ENCODE data around the gene KRTAP10-2.
A peak's percentile ranks its signal among the peaks of the same experiment; 100 is the strongest.

KRTAP10-2 gene

DNA sequence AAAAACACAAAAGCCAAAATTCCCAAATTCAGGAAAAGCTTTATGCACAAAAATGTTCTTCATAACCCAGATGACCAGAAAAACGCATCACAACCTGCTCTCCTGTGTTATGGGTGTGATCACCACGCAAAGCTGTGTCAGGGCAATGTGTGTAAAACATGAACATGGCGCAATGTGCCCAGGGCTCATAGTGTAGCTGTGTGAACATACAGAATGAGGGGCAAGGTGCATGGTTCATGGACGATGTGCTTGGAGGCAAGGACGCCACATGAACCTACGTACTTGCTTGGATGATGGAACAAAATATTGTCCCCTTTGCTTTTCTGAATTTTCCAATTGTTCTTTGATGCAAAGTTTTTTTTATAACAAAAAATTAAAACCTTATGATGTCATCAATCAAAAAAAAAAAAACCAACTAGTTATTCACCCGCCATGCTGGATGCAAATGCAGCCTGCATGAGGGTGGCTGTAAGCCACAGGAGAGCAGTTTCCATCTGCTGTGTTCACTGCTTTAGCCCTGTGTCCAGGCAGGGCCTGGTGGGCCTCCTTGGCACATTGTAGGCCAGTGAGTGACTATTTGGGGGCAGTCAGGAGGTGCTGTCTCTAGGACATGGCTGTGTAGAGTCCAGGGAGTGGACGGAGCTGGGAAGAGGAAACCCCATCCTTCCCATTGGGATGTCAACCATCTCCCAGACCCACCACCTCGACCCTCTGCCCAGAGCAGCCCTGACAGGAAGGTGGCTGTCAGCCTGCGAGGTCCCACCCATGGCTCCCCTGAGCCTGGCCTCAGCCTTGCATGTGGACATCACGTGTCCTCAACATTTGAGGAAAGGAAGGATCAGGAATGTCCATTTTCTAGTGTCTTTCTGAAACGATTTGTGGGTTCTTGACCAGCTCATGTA is 25.0 kb downstream of the KRTAP10-2 start:
- DNase-seq (ENCODE audit: low spot score): no peak

DNA sequence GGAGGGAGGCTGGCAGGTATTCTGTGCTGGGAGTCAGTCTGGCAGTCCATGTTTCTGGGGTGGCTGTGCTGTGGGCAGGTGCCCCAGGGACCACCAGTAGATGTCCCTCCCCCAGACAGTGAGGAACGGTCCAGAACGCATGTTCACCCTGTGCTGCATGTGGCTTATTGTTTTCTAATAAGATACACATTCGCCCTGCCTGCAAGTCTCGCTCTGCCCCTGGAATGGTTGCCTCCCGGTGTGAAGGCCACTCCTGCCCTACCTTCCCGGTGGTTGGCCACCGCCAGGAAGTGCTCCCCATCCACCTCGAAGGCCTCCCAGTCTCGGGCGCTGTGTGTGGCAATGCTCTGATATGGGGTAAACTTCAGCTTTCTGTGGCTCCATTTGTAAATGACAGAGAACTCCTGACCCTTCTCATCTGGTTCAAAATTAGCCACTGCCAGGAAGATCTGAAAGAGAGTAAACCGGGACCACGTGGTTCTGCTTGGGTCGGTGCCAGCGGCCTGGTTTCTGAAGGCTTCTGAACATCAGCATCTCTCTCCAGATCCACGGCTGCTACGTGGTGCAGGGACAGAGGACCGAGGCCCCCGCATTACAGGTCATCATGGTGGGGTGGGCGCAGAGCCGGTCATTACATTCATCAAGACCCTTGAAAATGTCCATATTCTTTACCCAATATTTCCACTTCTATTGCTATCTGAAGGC is 25.8 kb downstream of the KRTAP10-2 start:
- no peak for DNase-seq (ENCODE audit: low spot score)

DNA sequence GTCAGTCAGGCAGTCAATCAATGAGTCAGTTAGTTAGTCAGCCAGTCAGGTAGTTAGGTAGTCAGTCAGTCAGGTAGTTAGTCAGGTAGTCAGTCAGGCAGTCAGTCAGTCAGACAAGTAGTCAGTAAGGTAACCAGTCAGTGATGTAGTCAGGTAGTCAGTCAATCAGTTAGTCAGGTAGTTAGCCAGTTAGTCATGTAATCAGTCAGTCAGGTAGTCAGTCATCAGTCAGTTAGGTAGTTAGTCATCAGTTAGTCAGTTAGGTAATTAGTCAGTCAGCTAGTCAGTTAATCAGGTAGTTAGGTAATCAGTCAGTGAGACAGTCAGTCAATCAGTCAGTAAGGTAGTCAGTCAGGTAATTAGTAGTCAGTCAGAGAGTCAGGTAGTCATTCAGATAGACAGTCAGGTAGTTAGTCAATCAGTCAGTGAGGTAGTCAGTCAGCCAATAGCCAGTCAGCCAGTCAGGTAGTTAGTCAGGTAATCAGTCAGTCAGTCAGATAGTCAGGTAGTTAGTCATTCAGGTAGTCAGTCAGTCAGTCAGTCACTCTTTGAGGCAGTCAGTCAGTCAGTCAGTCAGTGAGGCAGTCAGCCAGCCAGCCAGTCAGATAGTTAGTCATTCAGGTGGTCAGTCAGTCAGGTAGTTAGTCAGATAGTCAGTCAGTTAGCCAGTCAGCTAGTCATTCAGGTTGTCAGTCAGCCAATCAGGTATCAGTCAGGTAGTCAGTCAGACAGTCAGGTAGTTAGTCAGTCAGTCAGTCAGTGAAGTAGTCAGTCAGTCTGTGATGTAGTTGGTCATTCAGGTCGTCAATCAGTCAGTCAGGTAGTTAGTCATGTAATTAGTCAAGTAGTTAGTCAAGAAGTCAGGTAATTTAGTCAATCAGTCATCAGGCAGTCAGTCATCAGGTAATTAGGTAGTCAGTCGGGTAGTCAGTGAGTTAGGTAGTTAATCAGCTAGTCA is 26.6 kb downstream of the KRTAP10-2 start:
- DNase-seq (ENCODE audit: low spot score): no peak

- no peak for DNase-seq (ENCODE audit: low spot score)
Measured at GRCh38 chr21:44523567-44524413, 27.5 kb downstream of the KRTAP10-2 start.

DNA sequence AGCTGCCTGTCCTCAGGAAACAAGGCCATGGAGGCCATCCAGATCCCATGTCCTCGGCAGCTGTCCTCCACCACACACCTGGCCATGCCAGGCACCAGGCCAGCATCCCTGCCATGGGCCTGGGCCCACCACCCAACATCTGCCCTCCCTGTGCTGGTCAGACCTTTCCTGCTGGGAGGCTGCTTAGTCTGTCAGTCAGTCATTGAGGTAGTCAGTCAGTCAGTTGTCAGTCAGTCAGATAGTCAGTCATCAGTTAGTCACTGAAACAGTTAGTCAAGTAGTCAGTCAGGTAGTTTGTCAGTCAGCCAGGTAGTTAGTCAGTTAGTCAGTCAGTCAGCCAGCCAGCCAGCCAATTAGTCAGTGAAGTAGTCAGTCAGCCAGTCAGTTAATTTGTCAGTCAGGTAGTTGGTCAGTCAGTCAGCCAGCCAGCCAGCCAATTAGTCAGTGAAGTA is 28.5 kb downstream of the KRTAP10-2 start:
- no peak for DNase-seq (ENCODE audit: low spot score)

DNA sequence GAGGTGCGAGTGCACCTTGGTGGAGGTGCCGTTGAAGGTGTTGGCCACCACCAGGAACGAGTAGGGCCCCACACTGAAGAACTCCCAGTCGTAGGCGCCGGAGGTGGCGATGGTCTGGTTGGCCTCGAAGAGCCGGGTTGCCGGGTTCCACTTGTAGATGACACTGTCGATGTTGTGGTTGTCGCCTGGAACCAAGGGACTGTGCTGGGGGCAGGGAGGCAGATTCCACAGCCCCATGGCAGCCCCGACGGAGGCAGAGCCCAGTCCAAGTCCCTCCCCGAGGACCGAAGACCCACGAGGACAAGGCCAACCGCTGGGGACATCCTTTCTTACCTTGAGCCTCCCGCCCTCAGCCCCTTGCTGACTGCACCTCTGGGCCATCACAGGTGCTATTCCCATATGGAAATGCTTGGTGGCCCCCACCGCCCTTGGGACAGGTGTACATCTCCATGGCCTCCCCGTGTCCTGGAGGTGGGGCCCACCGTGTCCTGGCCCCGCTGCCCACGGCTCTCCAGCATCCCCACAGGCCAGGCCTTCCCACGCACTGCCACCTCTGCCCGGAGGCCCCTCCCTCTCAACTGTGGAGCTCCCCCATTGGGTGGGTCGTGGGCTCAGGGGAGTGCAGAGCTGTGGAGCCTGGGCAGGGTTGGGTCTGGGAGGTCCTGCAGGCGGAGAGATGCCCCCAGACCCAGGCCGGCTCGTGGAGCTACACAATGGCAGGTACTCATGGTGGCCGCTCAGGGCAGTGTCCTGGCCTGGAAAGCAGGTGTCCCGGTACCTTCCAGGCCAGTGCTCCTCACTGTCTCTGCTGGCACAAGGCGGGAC is 29.2 kb downstream of the KRTAP10-2 start:
- DNase-seq (ENCODE audit: low spot score): no peak

GRCh38 chr21:44521301-44521927 is 29.9 kb downstream of the KRTAP10-2 start:
- no peak for DNase-seq (ENCODE audit: low spot score)

GRCh38 chr21:44520326-44521300 is 30.7 kb downstream of the KRTAP10-2 start:
- DNase-seq (ENCODE audit: low spot score): no peak

DNA sequence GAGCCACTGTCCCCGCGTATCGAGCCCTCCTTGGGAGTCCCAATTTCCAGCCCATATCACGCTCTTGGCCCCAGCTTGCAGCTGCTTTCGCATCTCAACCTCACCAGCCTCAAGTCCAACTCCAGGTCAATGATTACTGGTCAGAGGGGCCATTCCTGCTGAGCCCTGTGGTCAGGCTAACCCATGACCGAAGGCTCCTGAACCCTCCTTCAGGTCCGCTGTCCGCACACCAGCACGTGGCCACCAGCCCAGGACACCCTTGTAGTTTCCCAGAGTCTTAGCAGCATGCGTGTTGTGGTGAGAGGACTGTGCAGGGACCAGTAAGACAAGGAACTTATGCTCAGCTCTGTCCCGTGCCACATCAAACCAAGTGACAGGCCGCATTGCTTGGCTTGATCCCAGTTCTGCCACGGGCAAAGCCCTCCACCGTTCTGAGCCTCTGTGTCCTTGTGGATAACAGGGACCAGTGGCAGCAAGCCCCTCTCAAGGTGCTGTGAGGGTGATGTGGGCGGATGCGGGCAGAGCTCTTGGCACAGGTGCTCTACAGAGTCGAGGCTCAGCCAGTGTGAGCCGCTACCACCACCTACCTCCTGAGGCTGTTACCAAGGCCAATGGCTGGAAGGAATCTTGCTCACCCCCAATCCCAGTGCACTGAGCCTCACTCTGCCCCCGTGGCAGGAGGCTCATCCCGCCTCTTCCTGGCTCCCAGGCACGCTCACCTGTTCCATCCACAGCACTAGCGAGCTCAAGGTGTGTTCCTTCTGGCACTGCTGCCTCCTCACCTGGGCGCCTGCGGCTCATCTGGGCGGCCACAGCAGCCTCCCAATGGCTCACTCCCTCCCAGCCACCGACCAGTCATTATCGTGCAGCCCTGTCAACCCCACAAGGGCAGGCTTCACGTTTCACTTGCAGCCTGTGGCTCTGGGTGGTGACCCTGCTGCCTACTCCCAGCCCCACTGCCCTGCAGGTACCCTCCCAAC is 31.7 kb downstream of the KRTAP10-2 start:
- DNase-seq (ENCODE audit: low spot score): no peak

- no peak for DNase-seq (ENCODE audit: low spot score)
Measured at GRCh38 chr21:44518686-44519085, 32.6 kb downstream of the KRTAP10-2 start.

- DNase-seq (ENCODE audit: low spot score): peak; percentile 45
Measured at GRCh38 chr21:44517175-44517899, 34.0 kb downstream of the KRTAP10-2 start.

- DNase-seq (ENCODE audit: low spot score): no peak
Measured at GRCh38 chr21:44516828-44517174, 34.5 kb downstream of the KRTAP10-2 start.

DNA sequence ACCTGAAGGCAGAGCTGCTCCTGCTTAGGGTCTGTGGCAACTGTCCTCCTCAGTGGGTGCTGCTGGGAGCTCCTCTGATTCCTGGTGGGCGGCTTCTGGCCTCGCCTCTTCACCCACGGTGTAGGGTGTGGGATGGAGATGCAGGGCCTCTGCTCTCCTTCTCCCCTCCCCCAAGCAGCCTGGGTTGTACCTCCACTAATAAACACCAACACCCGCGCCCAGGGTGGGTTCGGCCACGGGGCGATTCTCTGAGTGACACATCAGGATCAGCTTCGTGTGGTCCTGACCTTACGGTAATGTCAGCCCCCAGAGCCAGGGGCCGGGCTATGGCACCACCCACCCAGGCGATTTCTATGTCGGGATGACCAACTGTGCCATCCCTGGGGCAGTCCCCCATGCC is 35.0 kb downstream of the KRTAP10-2 start:
- no peak for DNase-seq (ENCODE audit: low spot score)

DNA sequence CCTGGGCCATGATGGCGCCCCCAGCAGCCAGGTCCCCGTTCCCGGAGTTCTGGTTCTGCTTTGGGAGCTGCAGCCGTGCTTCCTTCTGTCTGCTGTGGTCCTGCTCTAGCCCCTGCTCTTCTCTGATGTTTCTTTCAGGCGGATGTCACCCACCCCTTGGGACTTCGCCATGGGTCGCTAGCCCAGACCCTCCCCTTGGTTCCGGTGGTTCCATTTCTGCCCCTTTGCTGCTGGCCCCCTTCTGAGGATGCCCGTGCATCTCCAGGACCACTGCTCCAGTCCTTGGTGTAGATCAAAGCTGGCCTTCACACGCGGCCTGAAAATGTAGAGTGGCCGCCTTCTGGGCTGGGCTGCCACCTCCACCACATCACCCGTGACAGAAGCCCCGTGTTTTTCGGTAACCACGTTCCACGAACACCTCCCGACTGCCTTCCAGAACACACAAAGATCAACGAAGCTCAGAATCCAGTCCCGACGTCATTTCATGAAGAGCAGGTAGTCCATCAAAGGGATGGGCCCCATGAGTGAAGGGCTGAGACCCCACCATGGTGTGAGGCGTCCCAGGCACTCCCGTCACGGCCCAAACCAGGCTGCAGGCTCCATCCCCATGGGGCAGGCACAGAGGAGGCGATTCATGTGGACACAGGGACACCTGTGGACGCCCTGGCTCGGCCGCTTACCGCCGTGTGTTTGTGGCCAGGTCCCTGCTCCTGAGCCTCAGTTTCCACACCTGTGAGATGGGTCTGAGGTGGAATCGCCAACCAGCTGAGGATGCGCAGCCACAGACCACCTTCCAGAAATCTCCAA is 35.7 kb downstream of the KRTAP10-2 start:
- DNase-seq (ENCODE audit: low spot score): no peak

- no peak for DNase-seq (ENCODE audit: low spot score)
Measured at GRCh38 chr21:44514746-44515358, 36.5 kb downstream of the KRTAP10-2 start.

DNA sequence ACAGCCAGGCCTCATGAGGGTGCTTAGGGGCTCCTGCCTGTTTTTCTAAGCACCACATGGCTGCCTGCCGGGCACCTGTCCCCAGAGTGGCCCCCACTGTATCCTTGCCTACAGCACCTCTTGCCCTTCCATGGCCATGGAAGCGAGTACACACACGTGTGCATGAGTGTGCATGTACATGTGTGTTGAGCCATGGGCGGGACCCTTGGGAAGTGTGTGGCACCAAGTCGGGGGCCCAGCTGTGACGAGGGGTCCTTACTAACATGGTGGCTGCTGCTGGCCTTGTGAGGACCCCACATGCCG is 37.1 kb downstream of the KRTAP10-2 start:
- DNase-seq (ENCODE audit: low spot score): no peak

Measured in pons (tissue), 1 donor.